ENCODE measurements around the gene OAS1. TPM values are rescaled to one million over a fixed set of nuclear protein-coding genes. Genes with fewer than 3 reads are reported as not detected.
A peak's percentile ranks its signal among the peaks of the same experiment; 100 is the strongest.
"Not testable (repeated sequence)": the region's sequence is repeated elsewhere in the genome, so short reads cannot be mapped to it uniquely, and the experiment has no call there.

The OAS1 gene
- total and polyA plus RNA-seq, 5 experiments from 2014 or later: 3.2 to 22.9 (median 5.7) TPM

DNA sequence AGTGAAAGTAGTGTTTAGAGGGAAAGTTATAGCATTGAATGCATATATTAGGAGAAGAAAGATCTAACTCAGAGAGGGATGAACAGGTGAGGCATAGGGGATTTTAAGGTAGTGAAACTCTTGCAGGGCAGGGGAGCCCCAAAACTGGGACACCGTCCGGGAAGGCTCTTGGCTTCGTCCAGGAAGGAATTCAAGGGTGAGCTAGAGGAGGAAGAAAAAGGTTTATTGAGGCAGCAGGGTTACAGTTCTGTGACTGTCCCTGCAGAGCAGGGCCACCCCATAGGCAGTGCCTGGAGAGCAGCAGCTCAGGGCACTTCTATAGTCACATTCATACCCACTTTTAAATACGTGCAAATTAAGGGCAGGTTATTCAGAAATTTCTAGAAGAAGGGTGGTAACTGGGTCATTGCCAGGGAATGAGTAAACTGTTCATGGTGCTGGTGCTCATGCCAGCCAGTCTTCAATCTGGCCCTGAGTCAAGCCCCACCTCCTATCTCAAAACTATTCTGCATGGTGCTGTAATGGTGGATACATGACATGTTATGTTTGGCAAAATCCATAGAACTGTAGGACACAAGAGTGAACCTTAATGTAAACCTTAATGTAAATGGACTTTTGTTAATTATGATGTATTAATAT lies 1.2 kb upstream of the OAS1 start:
- POLR2A ChIA-PET: interaction anchor here (3.2 kb wide), 1 partner anchor 74 kb away, joined by 26 read pairs; the partner anchor contains the start of gene OAS2
- peak overlapping the region in 5 of 10 donors; percentile 26 to 65 (median 50) for H3K4me3 Mint-ChIP-seq
- H3K36me3 Mint-ChIP-seq: peaks cover 0 to 7% (median 3%) of the 10 kb centered on the region in 3 donors
- no peak for ATAC-seq
- no peak for DNase-seq
- H3K4me1 Mint-ChIP-seq: peaks cover 33 to 83% (median 64%) of the 10 kb centered on the region in 4 donors
- H3K27ac Mint-ChIP-seq: peak overlapping the region in 9 of 10 donors; percentile 20 to 99 (median 65)
- H3K9me3 Mint-ChIP-seq: no peaks in the 10 kb centered on the region
- H3K27me3 Mint-ChIP-seq: no peaks in the 10 kb centered on the region

DNA sequence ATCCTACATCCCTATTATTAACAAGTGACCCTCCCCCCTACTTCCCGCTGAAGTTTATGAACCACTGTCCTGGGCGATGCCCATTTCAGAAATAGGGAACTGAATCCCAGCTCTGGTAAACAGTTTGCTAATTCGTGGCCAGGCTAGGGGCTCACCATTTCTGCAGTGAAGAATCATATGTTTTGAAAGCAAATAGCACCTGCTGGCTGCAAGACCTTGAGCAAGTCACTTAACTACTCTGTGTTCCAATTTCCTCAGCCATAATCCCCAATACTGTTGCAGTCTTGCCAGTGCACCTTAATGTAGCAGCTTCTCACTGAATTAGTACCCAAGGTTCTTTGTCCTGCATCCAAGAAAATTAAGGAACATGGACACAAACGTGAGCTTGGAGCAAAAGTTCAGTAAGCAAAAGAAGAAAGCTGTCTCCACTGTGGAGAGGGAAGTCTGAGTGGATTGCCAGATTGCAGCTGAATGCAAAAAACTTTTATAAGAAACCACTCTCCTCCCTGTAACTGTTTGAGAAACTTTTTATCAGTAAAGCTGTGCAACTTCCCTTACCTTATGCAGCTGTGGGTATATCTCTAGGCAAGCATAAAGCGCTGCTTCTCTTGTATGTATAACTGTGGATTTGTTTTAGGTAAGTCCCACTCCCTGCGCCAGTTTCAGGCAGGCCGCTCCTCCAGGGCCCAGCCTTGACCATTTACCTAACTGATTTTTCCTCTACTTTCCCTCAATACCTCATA lies 824 bp downstream of the OAS1 start:
- POLR2A ChIA-PET: interaction anchor here (3.2 kb wide), 1 partner anchor 72 kb away, joined by 26 read pairs; the partner anchor contains the start of gene OAS2
- Mint-ChIP-seq H3K4me3 (peak overlapping the region; percentile 82 to 99 (median 94)), H3K27me3 (no peaks in the 10 kb centered on the region), H3K36me3 (peaks cover 4 to 27% (median 10%) of the 10 kb centered on the region in 3 donors), H3K9me3 (peaks cover 0 to 4% (median 0%) of the 10 kb centered on the region in 9 donors), H3K27ac (peak overlapping the region; percentile 91 to 99 (median 95)), H3K4me1 (peaks cover 29 to 90% (median 66%) of the 10 kb centered on the region in 4 donors)
- peak in 1 of 10 donors; percentile 8 for DNase-seq
- peak in 1 of 2 donors; percentile 27 for ATAC-seq

DNA sequence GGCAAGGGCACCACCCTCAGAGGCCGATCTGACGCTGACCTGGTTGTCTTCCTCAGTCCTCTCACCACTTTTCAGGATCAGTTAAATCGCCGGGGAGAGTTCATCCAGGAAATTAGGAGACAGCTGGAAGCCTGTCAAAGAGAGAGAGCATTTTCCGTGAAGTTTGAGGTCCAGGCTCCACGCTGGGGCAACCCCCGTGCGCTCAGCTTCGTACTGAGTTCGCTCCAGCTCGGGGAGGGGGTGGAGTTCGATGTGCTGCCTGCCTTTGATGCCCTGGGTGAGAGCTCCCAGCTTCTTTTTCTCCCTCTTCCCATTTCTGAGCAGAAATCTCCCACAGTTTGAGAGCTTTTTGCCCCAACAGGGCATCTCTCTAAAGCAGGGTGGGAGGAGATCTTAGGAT lies 1.8 kb downstream of the OAS1 start:
- Mint-ChIP-seq H3K9me3 (peaks cover 7 to 14% (median 9%) of the 10 kb centered on the region in 9 donors), H3K4me3 (peak overlapping the region; percentile 56 to 99 (median 94)), H3K4me1 (peaks cover 29 to 91% (median 65%) of the 10 kb centered on the region in 4 donors), H3K27ac (peak overlapping the region; percentile 7 to 99 (median 92)), H3K36me3 (peaks cover 14 to 37% (median 19%) of the 10 kb centered on the region in 3 donors), H3K27me3 (no peaks in the 10 kb centered on the region)
- POLR2A ChIA-PET: interaction anchor here (0.6 to 3.2 kb wide), 2 partner anchors 25 to 71 kb away, joined by 3 to 26 read pairs; partner anchors contain the start of gene OAS2
- no peak for ATAC-seq
- DNase-seq: no peak

DNA sequence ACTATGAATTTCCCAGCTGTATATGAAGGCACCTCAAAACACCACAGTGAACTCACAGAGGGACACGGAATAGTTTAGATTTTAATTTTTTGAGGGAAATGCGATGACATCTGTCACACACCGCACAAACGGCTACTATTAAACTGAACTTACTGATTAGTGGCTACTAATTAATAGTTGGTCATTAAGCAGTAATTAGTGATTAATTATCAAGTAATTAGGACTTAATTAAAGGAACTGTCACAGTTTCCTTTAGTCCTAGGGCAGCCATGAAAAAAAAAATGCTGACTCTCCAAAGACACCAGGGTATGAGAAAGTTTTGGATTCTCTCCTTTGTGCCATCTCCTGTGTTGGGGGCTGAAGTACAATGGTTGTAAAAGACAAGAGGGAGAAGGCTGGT lies 2.9 kb downstream of the OAS1 start:
- POLR2A ChIA-PET: no interaction called here
- Mint-ChIP-seq H3K27ac (peak overlapping the region in 4 of 10 donors; percentile 52 to 95 (median 78)), H3K4me3 (peak overlapping the region in 3 of 10 donors; percentile 60 to 99 (median 99)), H3K27me3 (no peaks in the 10 kb centered on the region), H3K4me1 (peaks cover 25 to 87% (median 62%) of the 10 kb centered on the region in 4 donors), H3K36me3 (peaks cover 19 to 42% (median 25%) of the 10 kb centered on the region in 3 donors), H3K9me3 (peaks cover 10 to 23% (median 14%) of the 10 kb centered on the region in 9 donors)
- DNase-seq: no peak
- ATAC-seq: no peak

DNA sequence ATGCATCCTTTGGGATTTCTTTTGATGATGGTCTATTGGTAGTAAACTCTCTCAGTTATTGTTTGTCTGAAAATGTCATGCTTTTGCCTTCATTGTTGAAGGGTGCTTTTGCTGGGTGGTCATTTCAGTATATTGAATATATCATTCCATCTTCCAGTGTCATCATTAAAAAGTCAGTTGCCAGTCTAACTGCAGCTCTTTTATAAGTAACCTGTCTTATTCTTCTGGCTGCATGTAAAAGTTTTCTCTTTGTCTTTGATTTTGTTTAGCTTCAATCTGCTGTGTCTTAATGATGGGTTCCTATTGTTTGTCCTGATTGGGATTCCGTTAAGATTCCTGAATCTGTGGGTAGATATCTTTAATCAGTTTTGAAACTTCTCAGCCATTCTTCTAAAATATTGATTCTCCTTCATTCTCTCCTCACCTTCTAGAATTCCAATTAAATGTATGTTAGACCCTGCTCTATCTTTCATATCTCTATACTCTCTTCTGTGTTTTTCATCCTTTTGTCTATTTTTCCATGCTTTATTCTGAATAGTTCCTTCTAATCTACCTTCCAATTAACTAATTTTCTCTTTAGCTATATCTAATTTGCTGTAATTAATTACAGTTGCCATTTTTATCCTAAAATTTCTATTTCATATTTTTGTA lies 6.4 kb downstream of the OAS1 start:
- H3K36me3 Mint-ChIP-seq: peaks cover 21 to 66% (median 49%) of the 10 kb centered on the region in 3 donors
- H3K27me3 Mint-ChIP-seq: no peaks in the 10 kb centered on the region
- H3K9me3 Mint-ChIP-seq: peaks cover 10 to 31% (median 14%) of the 10 kb centered on the region in 9 donors
- ATAC-seq: no peak
- no peak overlapping the region for H3K27ac Mint-ChIP-seq
- POLR2A ChIA-PET: no interaction called here
- no peak for DNase-seq
- H3K4me3 Mint-ChIP-seq: peak overlapping the region in 1 of 10 donors; percentile 37
- H3K4me1 Mint-ChIP-seq: peaks cover 15 to 71% (median 41%) of the 10 kb centered on the region in 4 donors

DNA sequence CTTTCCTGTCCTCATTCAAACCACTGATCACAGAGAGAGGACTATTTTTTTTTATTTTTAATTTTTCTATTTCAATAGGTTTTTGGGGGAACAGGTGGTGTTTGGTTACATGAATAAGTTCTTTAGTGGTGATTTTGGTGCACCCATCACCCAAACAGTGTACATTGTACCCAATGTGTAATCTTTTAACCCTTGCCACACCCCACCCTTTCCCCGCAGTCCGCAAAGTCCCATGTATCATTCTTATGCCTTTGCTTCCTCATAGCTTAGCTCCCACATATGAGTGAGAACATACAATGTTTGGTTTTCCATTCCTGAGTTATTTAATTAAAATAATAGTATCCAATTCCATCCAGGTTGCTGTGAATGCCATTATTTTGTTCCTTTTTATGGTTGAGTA lies 7.1 kb downstream of the OAS1 start:
- H3K27me3 Mint-ChIP-seq, H3K27ac Mint-ChIP-seq, DNase-seq, H3K4me3 Mint-ChIP-seq, POLR2A ChIA-PET, ATAC-seq: not testable (repeated sequence)
- Mint-ChIP-seq H3K36me3 (peaks cover 22 to 73% (median 55%) of the 10 kb centered on the region in 3 donors), H3K4me1 (peaks cover 9 to 63% (median 34%) of the 10 kb centered on the region in 4 donors), H3K9me3 (peaks cover 10 to 31% (median 14%) of the 10 kb centered on the region in 9 donors)

DNA sequence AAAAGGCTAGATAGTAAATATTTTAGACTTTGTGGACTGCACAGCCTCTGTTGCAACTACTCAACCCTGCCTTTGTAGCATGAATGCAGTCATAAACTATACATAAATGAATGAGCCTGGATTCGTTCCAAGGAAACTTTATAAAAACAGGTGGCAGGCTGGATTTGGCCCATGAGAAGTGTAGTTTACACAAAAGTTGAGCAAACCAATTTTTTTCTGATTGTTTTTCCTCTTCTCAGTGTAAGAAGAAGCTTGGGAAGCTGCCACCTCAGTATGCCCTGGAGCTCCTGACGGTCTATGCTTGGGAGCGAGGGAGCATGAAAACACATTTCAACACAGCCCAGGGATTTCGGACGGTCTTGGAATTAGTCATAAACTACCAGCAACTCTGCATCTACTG lies 9.5 kb downstream of the OAS1 start:
- ATAC-seq (no peak), DNase-seq (no peak)
- POLR2A ChIA-PET: no interaction called here
- Mint-ChIP-seq H3K27ac (no peak overlapping the region), H3K27me3 (no peaks in the 10 kb centered on the region), H3K36me3 (peaks cover 22 to 77% (median 65%) of the 10 kb centered on the region in 3 donors), H3K4me1 (peaks cover 2 to 40% (median 11%) of the 10 kb centered on the region in 4 donors), H3K4me3 (no peak overlapping the region), H3K9me3 (peaks cover 10 to 31% (median 14%) of the 10 kb centered on the region in 9 donors)

DNA sequence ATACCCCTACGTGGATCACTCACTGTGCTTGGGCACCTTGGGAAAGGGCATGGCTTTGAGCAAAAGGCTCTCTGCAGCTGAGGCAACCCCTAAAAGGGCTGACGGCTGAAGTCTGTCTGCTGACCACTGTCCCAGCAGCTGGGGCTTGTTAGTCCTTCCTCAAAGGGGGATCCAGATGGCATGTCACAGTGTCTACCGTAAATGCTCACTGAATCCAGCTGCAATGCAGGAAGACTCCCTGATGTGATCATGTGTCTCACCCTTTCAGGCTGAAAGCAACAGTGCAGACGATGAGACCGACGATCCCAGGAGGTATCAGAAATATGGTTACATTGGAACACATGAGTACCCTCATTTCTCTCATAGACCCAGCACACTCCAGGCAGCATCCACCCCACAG lies 12.4 kb downstream of the OAS1 start:
- Mint-ChIP-seq H3K4me1 (peaks cover 0 to 16% (median 5%) of the 10 kb centered on the region in 4 donors), H3K9me3 (peaks cover 0 to 14% (median 3%) of the 10 kb centered on the region in 9 donors), H3K27me3 (no peaks in the 10 kb centered on the region), H3K36me3 (peaks cover 6 to 58% (median 52%) of the 10 kb centered on the region in 3 donors), H3K27ac (no peak overlapping the region), H3K4me3 (no peak overlapping the region)
- DNase-seq: no peak
- ATAC-seq: no peak
- POLR2A ChIA-PET: no interaction called here

DNA sequence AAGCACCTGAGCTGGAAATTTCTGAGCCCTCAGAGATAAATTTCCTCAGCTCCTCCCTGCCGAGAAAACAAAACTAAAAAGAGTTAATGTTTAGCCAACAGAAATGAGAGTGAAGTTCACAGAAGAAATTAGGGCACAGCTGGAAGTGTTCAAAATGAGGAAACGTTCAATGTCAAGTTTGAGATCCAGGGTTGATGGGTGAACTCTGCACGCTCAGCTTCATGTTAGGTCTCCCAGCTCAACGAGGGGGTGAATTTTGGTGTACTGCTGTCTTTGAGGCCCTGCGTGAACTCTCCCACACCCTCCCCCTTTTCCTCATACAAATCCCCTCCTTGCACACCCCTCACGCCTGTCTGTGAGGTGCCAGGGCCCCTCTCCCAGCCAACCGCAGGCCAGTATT lies 18.2 kb downstream of the OAS1 start:
- Mint-ChIP-seq H3K36me3 (peaks cover 6 to 35% (median 10%) of the 10 kb centered on the region in 3 donors), H3K4me1 (peaks cover 0 to 6% (median 0%) of the 10 kb centered on the region in 4 donors), H3K9me3 (peaks cover 0 to 6% (median 0%) of the 10 kb centered on the region in 9 donors), H3K4me3 (no peak overlapping the region), H3K27ac (peak overlapping the region in 2 of 10 donors; percentile 27 to 37), H3K27me3 (no peaks in the 10 kb centered on the region)
- DNase-seq (no peak), ATAC-seq (no peak)
- POLR2A ChIA-PET: no interaction called here

DNA sequence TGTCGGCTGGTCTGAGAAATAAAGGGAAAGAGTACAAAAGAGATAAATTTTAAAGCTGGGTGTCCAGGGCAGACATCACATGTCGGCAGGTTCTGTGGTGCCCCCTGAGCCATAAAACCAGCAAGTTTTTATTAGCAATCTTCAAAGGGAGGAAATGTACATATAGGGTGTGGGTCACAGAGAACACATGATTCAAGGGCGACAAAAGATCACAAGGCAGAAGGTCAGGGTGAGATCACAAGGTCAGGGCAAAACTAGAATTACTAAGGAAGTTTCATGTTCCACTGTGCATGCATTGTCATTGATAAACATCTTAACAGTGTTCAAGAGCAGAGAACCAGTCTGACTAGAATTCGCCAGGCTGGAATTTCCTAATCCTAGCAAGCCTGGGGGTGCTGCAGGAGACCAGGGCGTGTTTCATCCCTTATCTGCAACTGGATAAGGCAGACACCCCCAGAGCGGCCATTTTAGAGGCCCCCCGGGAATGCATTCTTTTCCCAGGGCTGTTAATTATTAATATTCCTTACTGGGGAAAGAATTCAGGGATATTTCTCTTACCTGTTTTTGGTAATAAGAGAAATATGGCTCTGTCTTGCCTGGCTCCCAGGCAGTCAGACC lies 19.8 kb downstream of the OAS1 start:
- Mint-ChIP-seq H3K36me3 (peaks cover 0 to 29% (median 6%) of the 10 kb centered on the region in 3 donors), H3K27ac (peak overlapping the region in 2 of 10 donors; percentile 29 to 49)
- ATAC-seq, POLR2A ChIA-PET, H3K4me3 Mint-ChIP-seq, DNase-seq, H3K27me3 Mint-ChIP-seq, H3K4me1 Mint-ChIP-seq, H3K9me3 Mint-ChIP-seq: not testable (repeated sequence)

DNA sequence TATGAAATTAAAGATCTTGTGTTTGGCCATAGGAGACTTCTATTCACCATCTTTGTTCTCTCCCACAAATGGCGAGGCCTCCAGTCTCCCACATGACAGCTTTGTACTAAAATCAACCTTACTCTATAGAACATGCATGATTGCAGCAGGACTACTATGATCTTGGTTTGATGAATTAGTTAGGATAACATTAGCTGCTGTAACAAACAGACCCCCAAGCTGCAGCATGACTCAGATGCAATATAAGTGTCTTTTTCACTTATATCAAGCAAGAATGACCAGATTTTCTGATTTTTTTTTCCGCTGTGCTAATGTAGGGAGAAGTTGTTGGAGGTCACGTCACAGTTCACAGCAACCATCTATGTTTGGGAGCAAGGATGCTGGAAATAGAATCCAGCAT lies 20.7 kb downstream of the OAS1 start:
- ATAC-seq (no peak), DNase-seq (no peak)
- POLR2A ChIA-PET: no interaction called here
- H3K4me1 Mint-ChIP-seq: peaks cover 0 to 6% (median 0%) of the 10 kb centered on the region in 4 donors
- no peaks in the 10 kb centered on the region for H3K27me3 Mint-ChIP-seq
- no peak overlapping the region for H3K4me3 Mint-ChIP-seq
- peaks cover 0 to 28% (median 6%) of the 10 kb centered on the region in 3 donors for H3K36me3 Mint-ChIP-seq
- H3K9me3 Mint-ChIP-seq: peaks cover 0 to 6% (median 0%) of the 10 kb centered on the region in 9 donors
- no peak overlapping the region for H3K27ac Mint-ChIP-seq

DNA sequence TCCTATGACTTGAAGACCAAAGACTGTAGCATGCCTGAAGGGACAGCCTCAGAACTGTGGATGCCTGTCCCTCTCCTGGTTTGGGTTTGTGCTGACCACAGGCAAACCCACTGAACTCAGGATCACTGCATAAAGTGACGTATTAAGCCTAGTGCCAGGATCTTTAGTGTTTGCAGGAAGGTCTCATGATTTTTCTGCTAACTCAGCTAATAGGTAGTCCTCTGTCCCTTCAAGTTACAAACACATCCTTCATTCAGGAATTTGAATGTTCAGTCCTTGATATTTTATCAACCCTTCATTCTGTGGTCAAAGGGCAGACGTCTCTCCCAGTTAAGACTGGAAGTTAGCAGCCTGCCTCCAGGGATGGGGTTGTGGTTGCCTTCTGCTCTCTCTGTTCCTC lies 21.2 kb downstream of the OAS1 start:
- no peak for ATAC-seq

More for the DNA sequence above, 21.2 kb downstream of the OAS1 start:
- Mint-ChIP-seq H3K9me3 (peaks cover 0 to 6% (median 0%) of the 10 kb centered on the region in 9 donors), H3K4me3 (no peak overlapping the region), H3K27ac (no peak overlapping the region), H3K36me3 (peaks cover 0 to 26% (median 6%) of the 10 kb centered on the region in 3 donors), H3K4me1 (peaks cover 0 to 6% (median 0%) of the 10 kb centered on the region in 4 donors), H3K27me3 (no peaks in the 10 kb centered on the region)
- DNase-seq: no peak
- POLR2A ChIA-PET: no interaction called here

Data from naive thymus-derived CD8-positive, alpha-beta T cell (primary cell).